HCT116 (cell line): ENCODE results near the gene RPS14. TPM values are rescaled to one million over a fixed set of nuclear protein-coding genes. Genes with fewer than 3 reads are reported as not detected.

Source experiments
- ATAC-seq: fragments of 200-7000 bp; cut with Tn5 transposase; 2 replicates; pipeline ENCODE4 v1.9.1; 2020; ENCODE audit warnings: mild to moderate bottlenecking, moderate library complexity
- BruUV-seq: library from RNA; stranded (reverse); fragments of 400-500 nt; replicated peaks from 2 replicates; lab custom pipeline; 2021; lab: Mats Ljungman, UMichigan
- CTCF ChIA-PET: fragments of 300-600 bp; sonication (Branson Sonifier 250); formaldehyde crosslinking; loops from one replicate; lab custom pipeline; 2021; ENCODE audit warnings: antibody characterized with exemption; lab: Charles Lee
- POLR2A ChIA-PET: fragments of 300-600, 350-600 bp; sonication (Branson Sonifier 250); formaldehyde crosslinking; loops from one replicate; lab custom pipeline; 2021; ENCODE audit warnings: antibody characterized with exemption; lab: Charles Lee
- RAD21 ChIA-PET, 2 experiments: fragments of 300-600 bp; sonication (Branson Sonifier 250); formaldehyde crosslinking; loops; one replicate each; lab custom pipeline; 2023; ENCODE audit warnings: low total read pairs in 2 of 2; ENCODE audit not compliant: uncharacterized antibody in 2 of 2, unreplicated experiment in 2 of 2, low non-redundant PET in 1 of 2; lab: Charles Lee
- DNase-seq: peaks from one replicate; pipeline ENCODE4 v3.0.0-alpha.2; 2010; ENCODE audit warnings: low read depth, low spot score
- H2AFZ ChIP-seq: fragments of 200-600 bp; shearing (Covaris generic), sonication (generic); 2 replicates; pipeline ENCODE4 v1.6.1; 2017; ENCODE audit warnings: low read depth, mixed run types, mixed read lengths, antibody characterized with exemption, low read length; ENCODE audit not compliant: poor library complexity, severe bottlenecking
- H3K27ac ChIP-seq: 2 replicates; pipeline ENCODE4 v1.5.1; 2012; ENCODE audit warnings: low read depth, low read length
- H3K27me3 ChIP-seq: fragments of 200-600 bp; sonication (generic); 2 replicates; pipeline ENCODE4 v1.6.1; 2016; ENCODE audit warnings: mixed run types, low read length, mixed read lengths; ENCODE audit not compliant: insufficient read depth
- H3K36me3 ChIP-seq, 2 experiments: fragments of 200-500 bp in 1 of 2; fragments of 200-600 bp in 1 of 2; sonication (Bioruptor generic) in 1 of 2; sonication (generic) in 1 of 2; 2 replicates each; pipeline versions ENCODE4 v1.5.1 to v1.6.1; 2014 to 2016; ENCODE audit warnings: low read length in 2 of 2, inconsistent platforms in 1 of 2, mixed read lengths in 1 of 2, mixed run types in 1 of 2; ENCODE audit not compliant: insufficient read depth in 2 of 2, control insufficient read depth in 1 of 2
- H3K4me1 ChIP-seq, 2 experiments: fragments of 200-600 bp in 1 of 2; sonication (generic) in 1 of 2; 2 replicates each; pipeline versions ENCODE4 v1.5.1 to v1.6.1; 2012 to 2017; ENCODE audit warnings: low read length in 2 of 2, inconsistent platforms in 1 of 2, mild to moderate bottlenecking in 1 of 2, mixed read lengths in 1 of 2, mixed run types in 1 of 2, moderate library complexity in 1 of 2; ENCODE audit not compliant: insufficient read depth in 2 of 2, control insufficient read depth in 1 of 2
- H3K4me2 ChIP-seq: fragments of 200-600 bp; sonication (generic); 2 replicates; pipeline ENCODE4 v1.6.1; 2017; ENCODE audit warnings: mixed run types, low read length, mixed read lengths
- H3K4me3 ChIP-seq, 2 experiments: fragments of 200-600 bp in 1 of 2; sonication (generic) in 1 of 2; replicated peaks in 1 of 2; 2 replicates each; pipeline ENCODE4 v1.5.1; 2011 to 2016; ENCODE audit warnings: low read length in 2 of 2, control low read depth in 1 of 2, low read depth in 1 of 2, mild to moderate bottlenecking in 1 of 2, mixed read lengths in 1 of 2, mixed run types in 1 of 2
- H3K79me2 ChIP-seq: fragments of 200-600 bp; sonication (generic); 2 replicates; pipeline ENCODE4 v1.6.1; 2017; ENCODE audit warnings: mild to moderate bottlenecking, mixed run types, low read length, moderate library complexity, mixed read lengths; ENCODE audit not compliant: insufficient read depth
- H3K9ac ChIP-seq: fragments of 200-600 bp; sonication (generic); 2 replicates; pipeline ENCODE4 v1.6.1; 2016; ENCODE audit warnings: low read length, mixed read lengths
- H3K9me2 ChIP-seq: fragments of 200-600 bp; sonication (generic), shearing (Covaris generic); 2 replicates; pipeline ENCODE4 v1.6.1; 2017; ENCODE audit warnings: mixed run types, mild to moderate bottlenecking, moderate library complexity; ENCODE audit not compliant: insufficient read depth
- H3K9me3 ChIP-seq, 2 experiments: fragments of 200-500 bp in 1 of 2; fragments of 200-600 bp in 1 of 2; sonication (Bioruptor generic) in 1 of 2; sonication (generic) in 1 of 2; 2 replicates each; pipeline ENCODE4 v1.6.1; 2014 to 2017; ENCODE audit warnings: low read length in 2 of 2, mixed read lengths in 2 of 2, inconsistent platforms in 1 of 2, low read depth in 1 of 2, mild to moderate bottlenecking in 1 of 2, mixed run types in 1 of 2, moderate library complexity in 1 of 2; ENCODE audit not compliant: control insufficient read depth in 1 of 2, insufficient read depth in 1 of 2
- H4K20me1 ChIP-seq: fragments of 200-600 bp; sonication (generic), shearing (Covaris generic); 2 replicates; pipeline ENCODE4 v1.6.1; 2017; ENCODE audit warnings: mixed run types, mild to moderate bottlenecking, moderate library complexity; ENCODE audit not compliant: insufficient read depth
- ATF3 ChIP-seq: IDR thresholded peaks from 2 replicates; pipeline ENCODE4 v1.6.1; 2012
- EGR1 ChIP-seq: IDR thresholded peaks from 2 replicates; pipeline ENCODE4 v1.6.1; 2012; ENCODE audit warnings: low read depth
- ELF1 ChIP-seq: IDR thresholded peaks from 2 replicates; pipeline ENCODE4 v1.6.1; 2012; ENCODE audit warnings: low read depth, borderline replicate concordance
- EZH2phosphoT487 ChIP-seq: fragments of 200-600 bp; IDR thresholded peaks from 2 replicates; pipeline ENCODE4 v1.6.1; 2018; ENCODE audit warnings: antibody characterized with exemption, borderline replicate concordance
- FOSL1 ChIP-seq: IDR thresholded peaks from 2 replicates; pipeline ENCODE4 v1.6.1; 2012; ENCODE audit warnings: low read depth
- JUND ChIP-seq: IDR thresholded peaks from 2 replicates; pipeline ENCODE4 v1.6.1; 2012
- RAD21 ChIP-seq: IDR thresholded peaks from 2 replicates; pipeline ENCODE4 v1.6.1; 2012; ENCODE audit warnings: low read depth, mild to moderate bottlenecking
- REST ChIP-seq: IDR thresholded peaks from 2 replicates; pipeline ENCODE4 v1.6.1; 2012; ENCODE audit warnings: low read depth
- SRF ChIP-seq: IDR thresholded peaks from 2 replicates; pipeline ENCODE4 v1.6.1; 2012; ENCODE audit warnings: low read depth
- TCF7L2 ChIP-seq: IDR thresholded peaks from 2 replicates; pipeline ENCODE4 v1.7.0; 2011; ENCODE audit warnings: borderline replicate concordance, inconsistent platforms; ENCODE audit not compliant: insufficient read depth, insufficient read length; ENCODE audit errors: extremely low read depth
- YY1 ChIP-seq: IDR thresholded peaks from 2 replicates; pipeline ENCODE4 v1.6.1; 2011; ENCODE audit warnings: low read length, low read depth, moderate library complexity, mild to moderate bottlenecking; ENCODE audit not compliant: insufficient replicate concordance; ENCODE audit errors: extremely low read depth
- ZBTB33 ChIP-seq: IDR thresholded peaks from 2 replicates; pipeline ENCODE4 v1.6.1; 2011; ENCODE audit warnings: mild to moderate bottlenecking, low read length, moderate library complexity; ENCODE audit not compliant: insufficient replicate concordance; ENCODE audit errors: extremely low read depth
- ZNF274 ChIP-seq: fragments of 200-500 bp; sonication (Bioruptor generic); IDR thresholded peaks from 2 replicates; pipeline ENCODE4 v1.6.1; 2014; ENCODE audit warnings: mild to moderate bottlenecking, low read depth, low read length, inconsistent platforms
- intact Hi-C: fragments of 100-400 bp; cut with micrococcal nuclease; formaldehyde crosslinking; loops from 2 replicates; pipeline ENCODE4 v1.10.0; 2022
- total RNA-seq: library from RNA; stranded (reverse); gene quantifications from one replicate; pipeline ENCODE4 v1.2.1, GENCODE V29; 2021; ENCODE audit not compliant: unreplicated experiment

RPS14 gene
- total RNA-seq, 1 experiment from 2014 or later = 2,557 TPM

DNA sequence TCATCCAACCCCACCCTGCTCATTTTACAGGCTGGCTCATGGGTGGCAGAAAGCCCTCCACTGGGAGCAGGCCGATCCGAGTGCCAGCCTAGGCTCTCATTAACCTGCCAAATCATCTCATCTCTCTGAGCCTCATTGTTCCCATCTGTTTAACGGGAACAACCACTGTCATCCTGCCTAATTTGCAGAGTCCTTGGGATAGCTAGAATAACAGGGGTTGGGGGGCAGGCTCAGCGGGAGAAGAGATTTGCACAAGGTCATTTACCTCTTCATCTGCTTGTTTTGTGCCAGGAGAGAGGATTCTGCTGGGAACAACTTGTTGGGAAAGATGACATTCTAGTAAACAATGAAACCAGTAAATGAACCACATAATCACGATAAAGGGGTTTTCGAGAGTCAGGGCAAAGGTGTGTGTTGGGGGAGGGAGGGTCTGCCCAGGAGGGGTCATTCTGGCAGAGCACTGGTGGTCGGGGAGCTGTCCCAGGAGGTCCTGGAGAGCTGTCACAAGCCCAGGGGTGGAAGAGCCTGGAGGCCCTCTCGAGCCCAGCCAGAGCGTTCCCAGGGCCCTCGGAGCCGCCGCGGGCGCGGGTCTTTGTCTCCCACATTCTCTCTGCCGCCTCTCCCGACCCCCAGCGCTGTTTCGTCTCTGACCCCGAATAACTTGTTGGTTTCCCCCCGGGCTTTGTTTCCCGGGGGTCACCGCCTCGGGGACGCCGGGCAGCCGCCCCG is 35.6 kb upstream of the RPS14 start:
- Histone ChIP-seq H2AFZ (no peak overlapping the region), H3K9ac (peak overlapping the region; percentile 96), H3K4me2 (peak overlapping the region; percentile 97), H3K27ac (peak overlapping the region; percentile 77), H3K9me2 (no peaks in the 10 kb centered on the region), H3K9me3 (no peaks in the 10 kb centered on the region), H3K27me3 (no peaks in the 10 kb centered on the region), H3K4me3 (peak overlapping the region; percentile 78 to 91), H3K79me2 (peaks cover 37% of the 10 kb centered on the region), H4K20me1 (no peaks in the 10 kb centered on the region), H3K36me3 (peaks cover 0 to 4% of the 10 kb centered on the region in 2 experiments; a peak in 1 of 4 replicates), H3K4me1 (peaks cover 18 to 45% of the 10 kb centered on the region in 2 experiments)
- ChIA-PET POLR2A (no interaction called here), RAD21 (no interaction called here), CTCF (interaction anchor here (2.8 kb wide), 1 partner anchor 12 kb away, joined by 9 read pairs; no protein-coding TSS in a partner anchor)
- ATAC-seq = no peak
- TF ChIP-seq FOSL1 = no peak
- no peak for TF ChIP-seq REST
- TF ChIP-seq EZH2phosphoT487 = no peak
- DNase-seq = no peak
- intact Hi-C loops = no loop called here
- BruUV-seq = TSS peak; percentile 67

GRCh38 chr5:150481972-150482406 is 32.5 kb upstream of the RPS14 start:
- ChIA-PET POLR2A (no interaction called here), CTCF (no interaction called here), RAD21 (no interaction called here)
- Histone ChIP-seq H3K4me3 (no peak overlapping the region), H4K20me1 (no peaks in the 10 kb centered on the region), H3K27me3 (no peaks in the 10 kb centered on the region), H3K4me1 (peaks cover 8 to 26% of the 10 kb centered on the region in 2 experiments), H3K9ac (no peak overlapping the region), H3K9me3 (no peaks in the 10 kb centered on the region), H3K4me2 (no peak overlapping the region), H2AFZ (no peak overlapping the region), H3K36me3 (no peaks in the 10 kb centered on the region), H3K9me2 (no peaks in the 10 kb centered on the region), H3K79me2 (peaks cover 5% of the 10 kb centered on the region), H3K27ac (no peak overlapping the region)
- ATAC-seq (no peak), DNase-seq (no peak)
- intact Hi-C loops = no loop called here
- no TSS peak for BruUV-seq
- no peak for TF ChIP-seq ZBTB33
- TF ChIP-seq JUND = no peak
- TF ChIP-seq FOSL1 = no peak
- TF ChIP-seq EGR1 = no peak
- no peak for TF ChIP-seq ZNF274
- no peak for TF ChIP-seq ATF3
- TF ChIP-seq TCF7L2 = no peak
- no peak for TF ChIP-seq ELF1
- no peak for TF ChIP-seq YY1
- no peak for TF ChIP-seq RAD21
- TF ChIP-seq SRF = no peak
